Measurements from ENCODE around the gene TNFRSF4.

DNA sequence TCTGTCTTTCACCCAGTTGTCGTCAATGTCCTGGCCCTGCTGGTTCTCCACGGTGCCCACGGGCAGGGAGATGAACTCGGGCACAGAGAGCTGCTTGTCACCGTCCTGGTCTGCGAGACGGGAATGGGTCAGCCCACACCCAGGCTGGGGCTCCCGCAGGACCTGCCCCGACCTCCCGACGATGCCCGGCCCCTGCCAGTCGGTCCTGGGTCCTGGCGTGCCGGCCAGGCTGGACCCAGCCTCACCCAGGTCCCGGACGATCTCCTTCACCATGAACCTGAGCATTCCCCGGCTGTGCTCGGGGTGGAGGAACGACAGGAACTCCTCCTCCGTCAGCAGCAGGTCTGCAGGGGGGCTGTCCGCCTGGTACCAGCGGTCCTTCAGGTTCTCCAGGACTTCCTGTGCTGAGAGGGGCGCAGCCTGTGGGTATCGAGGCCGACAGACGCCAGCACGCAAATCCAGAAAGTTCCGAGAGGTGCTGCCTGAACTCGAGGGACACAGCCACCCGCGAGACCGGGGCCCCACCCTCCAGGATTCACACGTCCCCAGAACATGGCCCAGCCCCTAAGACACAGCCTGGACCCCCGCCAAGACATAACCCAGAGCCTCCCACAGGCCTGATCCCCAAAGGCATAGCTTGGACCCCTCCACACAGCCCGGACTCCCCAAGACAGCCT, 4.7 kb upstream of the TNFRSF4 start:
- TF ChIP-seq POLR2A (IDR thresholded peaks at IDR 0.05) (no peak), POLR2AphosphoS5 (IDR thresholded peaks at IDR 0.05; ENCODE audit: insufficient read depth in 1 of 2, low read depth in 1 of 2) (no peak)
- TF ChIP-seq, protein P1, sequence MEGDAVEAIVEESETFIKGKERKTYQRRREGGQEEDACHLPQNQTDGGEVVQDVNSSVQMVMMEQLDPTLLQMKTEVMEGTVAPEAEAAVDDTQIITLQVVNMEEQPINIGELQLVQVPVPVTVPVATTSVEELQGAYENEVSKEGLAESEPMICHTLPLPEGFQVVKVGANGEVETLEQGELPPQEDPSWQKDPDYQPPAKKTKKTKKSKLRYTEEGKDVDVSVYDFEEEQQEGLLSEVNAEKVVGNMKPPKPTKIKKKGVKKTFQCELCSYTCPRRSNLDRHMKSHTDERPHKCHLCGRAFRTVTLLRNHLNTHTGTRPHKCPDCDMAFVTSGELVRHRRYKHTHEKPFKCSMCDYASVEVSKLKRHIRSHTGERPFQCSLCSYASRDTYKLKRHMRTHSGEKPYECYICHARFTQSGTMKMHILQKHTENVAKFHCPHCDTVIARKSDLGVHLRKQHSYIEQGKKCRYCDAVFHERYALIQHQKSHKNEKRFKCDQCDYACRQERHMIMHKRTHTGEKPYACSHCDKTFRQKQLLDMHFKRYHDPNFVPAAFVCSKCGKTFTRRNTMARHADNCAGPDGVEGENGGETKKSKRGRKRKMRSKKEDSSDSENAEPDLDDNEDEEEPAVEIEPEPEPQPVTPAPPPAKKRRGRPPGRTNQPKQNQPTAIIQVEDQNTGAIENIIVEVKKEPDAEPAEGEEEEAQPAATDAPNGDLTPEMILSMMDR (IDR thresholded peaks at IDR 0.05), result no peak
